Amniotic epithelial cell (primary cell): ENCODE results near the gene PI4KB.

Experiments used
- DNase-seq: peaks from one replicate; pipeline ENCODE4 v3.0.0-alpha.2; 2010; ENCODE audit warnings: low read depth

The PI4KB gene

DNA sequence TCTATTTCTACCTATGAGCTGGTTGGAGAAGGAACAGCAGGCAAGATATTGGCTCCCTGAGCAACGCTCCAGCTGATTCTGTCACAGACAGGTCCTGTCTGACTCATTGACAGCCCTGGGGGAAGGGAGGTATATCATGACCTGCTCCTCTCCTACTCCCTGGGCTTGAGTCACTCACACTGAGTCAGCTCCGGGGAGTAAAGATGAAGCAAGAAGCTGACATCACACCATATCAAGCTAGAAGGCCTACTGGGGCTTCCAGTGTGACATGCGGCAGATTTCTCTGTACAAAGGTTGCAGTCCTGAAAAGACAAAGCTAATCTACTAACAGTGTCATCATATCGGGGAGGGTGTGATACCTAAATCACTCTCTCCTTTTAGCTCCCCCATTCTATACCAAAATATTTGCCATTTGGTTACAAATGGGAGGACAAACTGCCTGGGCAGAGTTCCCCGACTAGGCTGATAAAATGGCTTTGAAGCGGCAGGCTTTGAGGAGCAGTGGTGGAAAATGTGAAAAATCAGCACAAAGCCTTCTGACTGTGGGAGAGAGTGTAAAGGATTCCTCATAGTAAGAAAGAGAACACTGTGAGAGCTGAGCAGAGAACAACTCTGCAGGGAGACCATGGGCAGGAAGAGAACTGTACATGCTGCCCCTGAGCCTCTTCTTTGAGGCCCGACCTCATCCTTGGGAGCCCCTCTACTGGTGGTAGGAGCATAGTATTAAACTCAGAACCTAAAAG, 15.5 kb downstream of the PI4KB start:
- DNase-seq, result peak; percentile 100

DNA sequence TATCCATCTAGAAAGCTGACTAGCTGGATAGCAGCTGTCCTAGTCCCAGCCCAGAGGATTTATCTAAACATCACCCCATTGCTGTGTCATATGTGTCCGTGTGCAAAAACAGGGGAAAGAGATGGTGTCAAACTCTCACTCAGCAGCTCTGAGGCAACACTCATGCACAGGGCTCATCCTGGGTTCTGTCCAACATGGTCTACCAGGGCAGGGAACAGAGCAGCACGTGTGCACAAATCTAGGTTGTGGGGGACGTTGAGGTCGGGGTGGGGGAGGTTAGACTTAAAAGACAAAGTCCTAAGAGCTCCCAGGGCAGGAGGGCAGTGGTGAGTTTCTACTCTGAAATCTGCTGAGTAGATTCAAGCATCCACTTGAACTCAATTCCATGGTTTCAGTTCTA, 16.2 kb downstream of the PI4KB start:
- peak; percentile 43 for DNase-seq

DNA sequence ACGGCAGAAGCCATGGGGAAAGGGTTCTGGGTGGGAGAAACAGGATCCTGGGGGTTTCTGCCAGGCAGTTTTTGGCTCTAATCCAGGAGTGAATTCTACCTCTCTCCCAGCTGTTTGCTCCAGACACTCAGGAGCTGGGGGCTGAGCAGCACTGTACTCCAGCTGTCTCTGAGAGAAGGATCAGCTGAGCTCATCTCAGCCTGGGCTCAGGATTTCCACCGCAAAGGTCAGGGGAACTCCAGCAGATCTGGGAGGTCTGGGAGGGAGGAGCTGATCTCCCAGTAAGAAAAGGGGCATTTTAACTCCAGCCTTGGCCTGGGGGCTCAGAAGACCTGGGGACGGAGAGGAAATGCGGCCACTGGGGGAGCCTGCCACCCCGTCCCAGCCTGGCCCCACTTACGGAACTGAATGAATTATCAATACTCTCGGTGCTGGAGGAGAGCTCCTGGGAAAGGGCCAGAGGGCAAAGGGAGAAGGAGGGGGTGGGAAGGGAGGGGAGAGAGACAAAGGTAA, 17.3 kb downstream of the PI4KB start:
- peak; percentile 80 for DNase-seq

- DNase-seq, result no peak
Observed at GRCh38 chr1:151294742-151295462, 32.3 kb downstream of the PI4KB start.

- no peak for DNase-seq
Observed at GRCh38 chr1:151293093-151293492, 34.1 kb downstream of the PI4KB start.

DNA sequence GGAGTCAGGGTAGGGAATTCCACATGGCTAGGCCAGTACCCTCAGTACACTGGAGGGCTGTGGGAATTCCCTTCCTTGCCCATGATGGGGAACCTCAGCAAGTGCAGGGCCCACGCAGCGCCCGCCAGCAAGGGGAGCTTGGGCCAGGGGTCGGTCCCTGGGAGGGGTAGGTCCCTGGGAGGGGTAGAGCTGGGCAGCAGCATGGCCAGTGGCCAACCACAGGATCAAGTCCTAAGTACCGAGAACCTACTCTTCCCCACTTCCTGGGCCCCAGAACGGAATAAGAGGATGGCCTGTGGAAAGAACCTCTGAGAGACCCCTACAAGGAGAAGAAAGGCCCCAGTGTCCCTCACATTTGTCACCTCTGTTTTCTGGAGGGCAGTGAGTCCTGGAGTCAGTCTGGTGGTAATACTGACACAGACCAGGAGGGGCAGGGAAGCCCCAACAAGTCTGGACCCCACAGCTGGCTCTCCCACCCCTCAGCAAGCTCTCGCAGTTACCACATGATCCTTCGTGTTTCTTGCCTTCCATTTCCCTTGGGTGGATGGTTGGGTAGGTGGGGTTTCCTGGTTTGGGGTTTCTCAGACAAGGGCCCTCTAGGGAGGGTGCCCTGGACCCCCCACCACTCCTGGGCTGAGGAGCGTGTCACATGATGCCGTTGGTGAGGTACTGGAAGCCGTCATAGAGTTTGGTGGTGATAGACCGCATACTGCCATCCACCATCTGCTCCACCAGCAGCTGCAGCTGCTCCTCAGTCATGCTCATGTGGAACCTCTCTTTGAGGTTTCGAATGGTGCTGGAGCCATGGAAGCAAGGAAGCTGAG, 34.8 kb downstream of the PI4KB start:
- DNase-seq, result no peak

DNA sequence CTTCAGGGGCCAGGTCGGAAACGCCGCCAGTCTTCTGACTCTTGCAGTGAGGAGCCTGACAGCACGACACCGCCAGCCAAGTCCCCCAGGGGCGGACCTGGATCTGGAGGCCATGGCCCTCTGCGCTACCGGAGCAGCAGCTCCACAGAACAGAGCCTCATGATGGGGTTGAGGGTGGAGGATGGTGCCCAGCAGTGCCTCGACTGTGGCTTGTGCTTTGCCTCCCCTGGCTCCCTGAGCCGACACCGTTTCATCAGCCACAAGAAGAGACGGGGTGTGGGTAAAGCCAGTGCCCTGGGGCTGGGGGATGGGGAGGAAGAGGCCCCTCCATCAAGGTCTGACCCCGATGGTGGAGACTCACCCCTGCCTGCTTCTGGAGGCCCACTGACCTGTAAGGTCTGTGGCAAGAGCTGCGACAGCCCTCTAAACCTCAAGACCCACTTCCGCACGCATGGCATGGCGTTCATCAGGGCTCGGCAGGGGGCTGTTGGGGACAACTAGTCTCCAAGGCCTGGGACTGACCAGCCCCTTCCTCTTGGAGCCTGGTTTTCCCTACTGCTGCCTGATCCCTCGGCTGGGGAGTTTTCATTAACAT, 36.4 kb downstream of the PI4KB start:
- DNase-seq, result no peak

DNA sequence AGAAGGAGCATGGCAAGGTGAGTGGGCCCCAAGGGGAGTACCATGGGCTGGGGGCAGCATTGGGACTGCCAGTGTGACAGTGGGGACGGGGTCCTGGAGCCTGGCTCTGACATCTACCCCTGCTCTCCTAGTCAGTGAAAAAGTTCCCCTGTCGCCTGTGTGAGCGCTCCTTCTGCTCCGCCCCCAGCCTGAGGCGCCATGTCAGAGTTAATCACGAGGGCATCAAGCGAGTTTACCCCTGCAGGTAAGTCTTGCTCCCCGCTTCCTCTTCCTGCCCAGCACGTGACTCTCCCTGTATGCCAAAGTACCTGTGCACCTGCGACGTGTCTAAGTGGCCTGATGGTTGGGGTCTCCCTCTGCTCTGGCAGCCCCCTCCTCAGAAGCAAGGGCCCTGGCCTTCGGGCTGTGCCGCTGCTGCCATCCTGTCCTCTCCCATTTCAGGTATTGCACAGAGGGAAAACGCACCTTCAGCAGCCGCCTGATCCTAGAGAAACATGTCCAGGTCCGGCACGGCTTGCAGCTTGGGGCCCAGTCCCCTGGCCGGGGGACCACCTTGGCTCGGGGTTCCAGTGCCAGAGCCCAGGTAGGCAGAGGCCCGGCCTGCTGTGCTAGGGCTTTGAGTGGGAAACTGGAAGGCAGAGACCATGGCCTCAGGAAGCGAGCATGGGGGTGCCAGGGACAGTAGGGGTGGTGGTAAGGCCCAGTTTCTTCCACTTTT, 37.1 kb downstream of the PI4KB start:
- DNase-seq, result no peak

DNA sequence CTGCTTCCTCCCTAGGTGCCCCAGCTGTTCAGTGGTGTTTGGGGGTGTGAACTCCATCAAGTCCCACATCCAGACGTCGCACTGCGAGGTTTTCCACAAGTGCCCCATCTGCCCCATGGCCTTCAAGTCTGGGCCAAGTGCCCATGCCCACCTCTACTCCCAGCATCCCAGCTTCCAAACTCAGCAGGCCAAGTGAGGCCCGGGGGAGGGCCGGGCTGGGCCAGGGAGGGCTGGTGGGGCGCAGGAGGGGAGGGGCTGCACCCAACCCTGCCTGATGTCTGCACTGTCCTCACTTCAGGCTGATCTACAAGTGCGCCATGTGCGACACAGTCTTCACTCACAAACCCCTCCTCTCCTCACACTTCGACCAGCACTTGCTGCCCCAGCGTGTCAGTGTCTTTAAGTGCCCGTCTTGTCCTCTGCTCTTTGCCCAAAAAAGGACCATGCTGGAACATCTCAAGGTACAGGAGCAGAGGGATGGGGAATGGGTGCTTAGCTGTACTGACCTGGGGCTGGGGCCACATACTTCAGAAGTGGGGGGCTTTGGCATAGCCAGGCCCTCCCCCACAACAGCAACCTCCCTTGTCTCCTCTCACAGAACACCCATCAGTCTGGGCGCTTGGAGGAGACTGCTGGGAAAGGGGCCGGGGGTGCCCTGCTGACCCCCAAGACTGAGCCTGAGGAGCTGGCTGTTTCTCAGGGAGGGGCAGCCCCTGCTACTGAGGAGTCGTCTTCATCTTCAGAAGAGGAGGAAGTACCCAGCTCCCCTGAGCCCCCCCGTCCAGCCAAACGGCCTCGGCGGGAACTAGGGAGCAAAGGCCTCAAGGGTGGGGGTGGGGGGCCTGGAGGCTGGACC, 37.9 kb downstream of the PI4KB start:
- DNase-seq, result no peak

DNA sequence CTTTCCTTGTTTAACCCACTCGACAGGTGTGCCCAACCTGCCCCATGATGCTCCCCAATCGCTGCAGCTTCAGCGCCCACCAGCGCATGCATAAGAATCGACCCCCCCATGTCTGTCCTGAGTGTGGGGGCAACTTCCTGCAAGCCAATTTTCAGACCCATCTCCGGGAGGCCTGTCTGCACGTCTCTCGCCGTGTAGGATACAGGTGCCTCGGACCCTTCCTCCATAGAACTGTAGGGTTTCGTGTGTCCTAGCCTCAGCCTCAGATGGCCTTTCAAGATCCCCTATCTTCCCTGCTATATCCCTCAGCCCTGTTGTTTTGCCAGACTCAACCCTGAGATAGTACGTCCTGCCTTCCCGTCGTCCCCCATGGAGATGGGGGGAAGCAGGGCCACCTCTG, 38.7 kb downstream of the PI4KB start:
- no peak for DNase-seq

DNA sequence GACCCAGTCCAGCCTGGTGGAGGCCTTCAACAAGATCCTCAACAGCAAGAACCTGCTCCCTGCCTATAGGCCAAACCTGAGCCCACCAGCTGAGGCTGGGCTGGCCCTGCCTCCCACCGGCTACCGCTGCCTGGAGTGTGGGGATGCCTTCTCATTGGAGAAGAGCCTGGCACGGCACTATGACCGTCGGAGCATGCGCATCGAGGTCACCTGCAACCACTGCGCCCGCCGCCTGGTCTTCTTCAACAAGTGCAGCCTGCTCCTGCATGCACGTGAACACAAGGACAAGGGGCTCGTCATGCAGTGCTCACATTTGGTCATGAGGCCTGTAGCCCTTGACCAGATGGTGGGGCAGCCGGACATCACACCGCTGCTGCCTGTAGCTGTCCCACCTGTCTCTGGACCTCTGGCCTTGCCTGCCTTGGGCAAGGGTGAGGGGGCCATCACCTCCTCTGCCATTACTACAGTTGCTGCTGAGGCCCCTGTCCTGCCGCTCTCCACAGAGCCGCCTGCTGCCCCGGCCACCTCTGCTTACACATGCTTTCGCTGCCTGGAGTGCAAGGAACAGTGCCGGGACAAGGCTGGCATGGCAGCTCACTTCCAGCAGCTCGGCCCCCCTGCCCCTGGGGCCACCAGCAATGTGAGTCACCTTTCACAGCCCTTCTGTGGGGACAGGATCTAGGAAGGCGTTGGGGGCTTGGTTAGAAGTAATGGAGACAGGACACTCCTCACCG, 39.3 kb downstream of the PI4KB start:
- DNase-seq, result no peak

- no peak for DNase-seq
Observed at GRCh38 chr1:151287341-151287699, 39.9 kb downstream of the PI4KB start.

- DNase-seq, result no peak
Observed at GRCh38 chr1:151286619-151287340, 40.4 kb downstream of the PI4KB start.

DNA sequence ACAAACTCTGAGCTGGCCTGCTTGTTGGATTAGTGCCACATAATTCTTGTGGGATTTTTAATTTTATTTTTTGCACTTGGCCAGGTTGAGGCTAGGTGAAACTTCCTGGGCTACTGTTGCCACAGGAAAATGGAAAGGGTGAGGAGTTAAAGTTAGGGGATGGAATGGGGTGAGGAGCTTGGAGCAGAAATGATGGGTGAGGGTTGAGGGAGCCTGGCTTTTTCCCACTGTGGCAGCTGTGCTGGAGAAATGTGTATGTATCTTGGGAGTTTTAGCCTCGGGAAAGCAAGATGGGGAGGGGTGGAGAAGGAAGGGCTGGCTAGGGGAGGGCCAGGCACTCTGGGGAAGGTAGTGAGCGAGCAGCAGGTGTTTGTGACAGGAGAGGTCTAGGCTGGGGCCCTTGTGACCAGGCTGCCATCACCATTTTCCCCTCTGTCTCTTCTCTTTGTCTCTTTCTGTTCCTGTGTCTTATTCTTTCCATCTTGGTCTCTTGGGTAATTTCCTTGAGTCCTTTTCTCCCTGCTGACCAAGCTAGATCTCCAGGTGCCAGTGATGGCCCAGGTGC, 43.1 kb downstream of the PI4KB start:
- no peak for DNase-seq

DNA sequence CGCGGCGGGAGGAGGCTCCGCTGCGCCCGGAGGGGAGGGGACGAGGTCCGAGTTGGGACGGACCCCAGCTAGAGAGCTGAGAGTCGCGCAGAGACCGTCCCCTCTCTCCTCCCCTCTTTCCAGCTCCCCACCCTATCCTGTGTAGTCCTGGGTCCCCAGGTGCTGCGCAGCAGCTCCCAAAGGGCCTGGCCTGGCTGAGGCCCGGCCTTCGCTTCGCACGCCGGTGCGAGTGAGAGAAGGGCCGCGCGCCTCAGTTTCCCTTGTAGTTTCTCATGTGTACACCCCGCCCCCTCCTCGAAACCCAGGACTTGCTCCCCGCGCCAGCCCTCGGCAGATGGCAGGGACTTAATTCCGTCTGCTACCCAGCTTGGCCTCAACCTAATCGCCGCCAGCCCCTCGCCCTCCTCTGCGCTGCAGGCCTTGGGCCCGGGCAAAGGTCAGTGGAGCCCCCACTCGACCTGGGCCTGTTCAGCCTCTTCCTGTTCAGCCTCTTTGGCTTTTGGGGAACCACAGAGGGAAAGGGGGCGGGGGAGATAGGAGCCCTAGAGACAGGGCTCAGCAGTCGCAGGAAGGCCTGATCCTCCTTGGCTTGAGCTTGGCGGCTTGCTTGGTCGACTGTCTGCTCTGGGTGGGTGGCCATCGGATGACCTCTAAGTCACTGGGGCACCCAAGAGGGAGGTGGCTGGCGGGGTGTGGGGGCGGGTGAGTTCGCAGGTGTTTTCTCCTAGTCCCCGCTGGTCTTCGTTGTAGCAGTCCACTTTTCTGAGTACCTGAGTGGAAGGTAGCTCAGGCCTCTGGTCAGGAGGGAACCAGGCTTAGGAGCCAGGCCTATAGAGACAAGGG, 44.1 kb downstream of the PI4KB start:
- DNase-seq, result no peak

DNA sequence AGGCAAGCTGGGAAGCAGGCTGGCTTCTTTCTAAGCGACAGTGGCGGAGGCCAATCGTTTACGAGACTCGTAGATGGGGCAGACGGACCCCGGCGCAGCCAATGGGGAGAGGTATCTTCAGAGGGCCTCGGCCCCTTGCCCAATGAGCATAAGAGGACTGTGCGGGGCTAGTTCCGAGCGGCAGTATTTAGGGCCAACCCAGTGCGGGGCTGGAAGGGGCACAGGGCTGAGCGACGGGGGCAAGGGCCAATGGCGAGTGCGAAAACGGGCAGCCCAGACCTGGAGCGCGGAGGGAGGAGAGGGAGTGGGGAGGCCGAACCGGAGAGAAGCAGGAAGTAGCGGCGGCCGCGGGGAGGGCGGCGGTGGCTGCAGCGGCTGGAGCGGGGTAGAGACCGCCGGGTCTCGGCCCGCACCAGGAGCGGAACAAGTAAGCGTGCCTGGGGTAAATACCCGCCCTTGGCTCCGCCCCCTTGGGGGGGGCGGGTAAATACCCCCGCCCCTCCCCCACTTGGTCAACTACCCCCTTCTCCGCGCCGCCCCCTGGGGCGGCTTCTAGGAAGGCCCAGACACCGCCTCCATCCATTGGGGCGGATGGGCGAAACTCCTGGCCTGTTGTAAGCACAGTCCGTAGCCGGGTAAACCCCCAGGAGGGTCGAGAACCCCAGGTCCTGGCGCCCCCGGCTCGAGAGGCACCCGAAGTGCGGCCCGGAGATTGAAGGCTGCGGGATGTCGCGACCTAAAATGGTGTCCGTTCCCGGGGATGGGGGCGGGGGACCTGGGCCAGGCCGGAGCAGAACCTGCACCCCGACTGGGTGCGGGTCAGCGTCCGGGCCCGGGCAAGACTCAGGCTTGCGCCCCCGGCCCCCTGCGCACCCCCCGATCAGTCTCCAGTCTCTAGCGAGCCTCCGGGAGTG, 45.0 kb downstream of the PI4KB start, which contains the start of gene ZNF687:
TSS of gene ZNF687 (plus strand) at position 331 of the 914 bp plus-strand sequence. CDS start 3,993 bp downstream, outside the sequence.
- peak; percentile 100 for DNase-seq
